Measurements from ENCODE around the gene FAM3D.

FAM3D gene

GRCh38 chr3:58661836-58662420 is 4.6 kb downstream of the FAM3D start:
- Histone ChIP-seq H3K4me3 (ENCODE audit: low read depth, low read length) (no peak overlapping the region), H3K27ac (ENCODE audit: extremely low read depth, low read depth, low read length) (no peak overlapping the region), H3K9me3 (ENCODE audit: control insufficient read depth, insufficient read depth, low read depth, low read length) (no peaks in the 10 kb centered on the region), H3K36me3 (ENCODE audit: control insufficient read depth in 2 of 2, insufficient read depth in 1 of 2, low read length in 2 of 2) (no peaks in the 10 kb centered on the region), H3K4me1 (ENCODE audit: control insufficient read depth, insufficient read depth, low read length) (no peaks in the 10 kb centered on the region)
- POLR2A ChIA-PET = no interaction called here
- CTCF ChIA-PET = no interaction called here
- TF ChIP-seq ZNF394 (tag by site-specific recombination; IDR thresholded peaks at IDR 0.05; ENCODE audit: borderline replicate concordance) (no peak), ZNF654 (tag by site-specific recombination; IDR thresholded peaks at IDR 0.05; ENCODE audit: low read depth) (no peak)

- no peak overlapping the region for H3K4me3 ChIP-seq (ENCODE audit: low read depth, low read length)
- TF ChIP-seq ZBTB6 (tag by site-specific recombination; IDR thresholded peaks at IDR 0.05) (no peak), ZNF747 (tag by site-specific recombination; IDR thresholded peaks at IDR 0.05) (no peak), PRDM1 (tag by site-specific recombination; IDR thresholded peaks at IDR 0.05) (no peak), ZNF169 (tag by site-specific recombination; IDR thresholded peaks at IDR 0.05) (no peak), ZNF596 (tag by site-specific recombination; IDR thresholded peaks at IDR 0.05) (no peak), PBX3 (CRISPR knock-in tag; IDR thresholded peaks at IDR 0.05) (no peak), RBAK (tag by site-specific recombination; IDR thresholded peaks at IDR 0.05) (no peak), ZNF2 (tag by site-specific recombination; IDR thresholded peaks at IDR 0.05) (no peak), SP3 (tag by site-specific recombination; IDR thresholded peaks at IDR 0.05) (no peak), ZSCAN18 (tag by site-specific recombination; IDR thresholded peaks at IDR 0.05) (no peak), REPIN1 (tag by site-specific recombination; IDR thresholded peaks at IDR 0.05; ENCODE audit: low read depth) (no peak)
- no peaks in the 10 kb centered on the region for H3K4me1 ChIP-seq (ENCODE audit: control insufficient read depth, insufficient read depth, low read length)
- POLR2A ChIA-PET = interaction anchor here (0.5 kb wide), 1 partner anchor 22 kb away, joined by 4 read pairs; no protein-coding TSS in a partner anchor
- H3K27ac ChIP-seq (ENCODE audit: extremely low read depth, low read depth, low read length) = no peak overlapping the region
- H3K9me3 ChIP-seq (ENCODE audit: control insufficient read depth, insufficient read depth, low read depth, low read length) = no peaks in the 10 kb centered on the region
- H3K36me3 ChIP-seq (ENCODE audit: control insufficient read depth in 2 of 2, insufficient read depth in 1 of 2, low read length in 2 of 2) = no peaks in the 10 kb centered on the region
- CTCF ChIA-PET = interaction anchor here (0.5 to 0.7 kb wide), 2 partner anchors 20 to 356 kb away, joined by 3 to 4 read pairs; no protein-coding TSS in a partner anchor
Observed at GRCh38 chr3:58660998-58661397, 5.6 kb downstream of the FAM3D start.

- H3K9me3 ChIP-seq (ENCODE audit: control insufficient read depth, insufficient read depth, low read depth, low read length) = no peaks in the 10 kb centered on the region
- H3K27ac ChIP-seq (ENCODE audit: extremely low read depth, low read depth, low read length) = no peak overlapping the region
- no peaks in the 10 kb centered on the region for H3K4me1 ChIP-seq (ENCODE audit: control insufficient read depth, insufficient read depth, low read length)
- H3K4me3 ChIP-seq (ENCODE audit: low read depth, low read length) = no peak overlapping the region
- H3K36me3 ChIP-seq (ENCODE audit: control insufficient read depth in 2 of 2, insufficient read depth in 1 of 2, low read length in 2 of 2) = no peaks in the 10 kb centered on the region
- CTCF ChIA-PET = interaction anchor here (0.6 to 1.2 kb wide), 9 partner anchors 18 to 647 kb away, joined by 3 to 5 read pairs (median 3); no protein-coding TSS in a partner anchor
- TF ChIP-seq ZNF654 (tag by site-specific recombination; IDR thresholded peaks at IDR 0.05; ENCODE audit: low read depth) (peak; percentile 9; the same call in 1 of the 2 replicates), PBX3 (CRISPR knock-in tag; IDR thresholded peaks at IDR 0.05) (no peak)
- POLR2A ChIA-PET = no interaction called here
Observed at GRCh38 chr3:58659051-58659675, 7.4 kb downstream of the FAM3D start.
